ENCODE results near the gene PLOD2.

- TF ChIP-seq, protein P1, sequence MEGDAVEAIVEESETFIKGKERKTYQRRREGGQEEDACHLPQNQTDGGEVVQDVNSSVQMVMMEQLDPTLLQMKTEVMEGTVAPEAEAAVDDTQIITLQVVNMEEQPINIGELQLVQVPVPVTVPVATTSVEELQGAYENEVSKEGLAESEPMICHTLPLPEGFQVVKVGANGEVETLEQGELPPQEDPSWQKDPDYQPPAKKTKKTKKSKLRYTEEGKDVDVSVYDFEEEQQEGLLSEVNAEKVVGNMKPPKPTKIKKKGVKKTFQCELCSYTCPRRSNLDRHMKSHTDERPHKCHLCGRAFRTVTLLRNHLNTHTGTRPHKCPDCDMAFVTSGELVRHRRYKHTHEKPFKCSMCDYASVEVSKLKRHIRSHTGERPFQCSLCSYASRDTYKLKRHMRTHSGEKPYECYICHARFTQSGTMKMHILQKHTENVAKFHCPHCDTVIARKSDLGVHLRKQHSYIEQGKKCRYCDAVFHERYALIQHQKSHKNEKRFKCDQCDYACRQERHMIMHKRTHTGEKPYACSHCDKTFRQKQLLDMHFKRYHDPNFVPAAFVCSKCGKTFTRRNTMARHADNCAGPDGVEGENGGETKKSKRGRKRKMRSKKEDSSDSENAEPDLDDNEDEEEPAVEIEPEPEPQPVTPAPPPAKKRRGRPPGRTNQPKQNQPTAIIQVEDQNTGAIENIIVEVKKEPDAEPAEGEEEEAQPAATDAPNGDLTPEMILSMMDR (IDR thresholded peaks at IDR 0.05): no peak
- no peak for TF ChIP-seq EZH2 (IDR thresholded peaks at IDR 0.05; ENCODE audit: borderline replicate concordance, insufficient read depth, low read depth, low read length, poor library complexity, severe bottlenecking)
These were observed 124.7 kb downstream of the PLOD2 start for GRCh38 chr3:146036281-146036680.
